ENCODE measurements around the gene SEPTIN10.

- TF ChIP-seq, protein P1, sequence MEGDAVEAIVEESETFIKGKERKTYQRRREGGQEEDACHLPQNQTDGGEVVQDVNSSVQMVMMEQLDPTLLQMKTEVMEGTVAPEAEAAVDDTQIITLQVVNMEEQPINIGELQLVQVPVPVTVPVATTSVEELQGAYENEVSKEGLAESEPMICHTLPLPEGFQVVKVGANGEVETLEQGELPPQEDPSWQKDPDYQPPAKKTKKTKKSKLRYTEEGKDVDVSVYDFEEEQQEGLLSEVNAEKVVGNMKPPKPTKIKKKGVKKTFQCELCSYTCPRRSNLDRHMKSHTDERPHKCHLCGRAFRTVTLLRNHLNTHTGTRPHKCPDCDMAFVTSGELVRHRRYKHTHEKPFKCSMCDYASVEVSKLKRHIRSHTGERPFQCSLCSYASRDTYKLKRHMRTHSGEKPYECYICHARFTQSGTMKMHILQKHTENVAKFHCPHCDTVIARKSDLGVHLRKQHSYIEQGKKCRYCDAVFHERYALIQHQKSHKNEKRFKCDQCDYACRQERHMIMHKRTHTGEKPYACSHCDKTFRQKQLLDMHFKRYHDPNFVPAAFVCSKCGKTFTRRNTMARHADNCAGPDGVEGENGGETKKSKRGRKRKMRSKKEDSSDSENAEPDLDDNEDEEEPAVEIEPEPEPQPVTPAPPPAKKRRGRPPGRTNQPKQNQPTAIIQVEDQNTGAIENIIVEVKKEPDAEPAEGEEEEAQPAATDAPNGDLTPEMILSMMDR (IDR thresholded peaks at IDR 0.05): no peak
- no peak for TF ChIP-seq EZH2 (IDR thresholded peaks at IDR 0.05; ENCODE audit: borderline replicate concordance, insufficient read depth, low read depth, low read length, poor library complexity, severe bottlenecking)
Observed at GRCh38 chr2:109547280-109547679, 66.5 kb downstream of the SEPTIN10 start.
